KG1 (cell line): ENCODE data around the gene PRODH.
"Not testable (repeated sequence)": the region's sequence is repeated elsewhere in the genome, so short reads cannot be mapped to it uniquely, and the experiment has no call there.

Experiments used
- DNase-seq: peaks from one replicate; lab custom pipeline; 2025; lab: John Stamatoyannopoulos, UW

PRODH gene

DNA sequence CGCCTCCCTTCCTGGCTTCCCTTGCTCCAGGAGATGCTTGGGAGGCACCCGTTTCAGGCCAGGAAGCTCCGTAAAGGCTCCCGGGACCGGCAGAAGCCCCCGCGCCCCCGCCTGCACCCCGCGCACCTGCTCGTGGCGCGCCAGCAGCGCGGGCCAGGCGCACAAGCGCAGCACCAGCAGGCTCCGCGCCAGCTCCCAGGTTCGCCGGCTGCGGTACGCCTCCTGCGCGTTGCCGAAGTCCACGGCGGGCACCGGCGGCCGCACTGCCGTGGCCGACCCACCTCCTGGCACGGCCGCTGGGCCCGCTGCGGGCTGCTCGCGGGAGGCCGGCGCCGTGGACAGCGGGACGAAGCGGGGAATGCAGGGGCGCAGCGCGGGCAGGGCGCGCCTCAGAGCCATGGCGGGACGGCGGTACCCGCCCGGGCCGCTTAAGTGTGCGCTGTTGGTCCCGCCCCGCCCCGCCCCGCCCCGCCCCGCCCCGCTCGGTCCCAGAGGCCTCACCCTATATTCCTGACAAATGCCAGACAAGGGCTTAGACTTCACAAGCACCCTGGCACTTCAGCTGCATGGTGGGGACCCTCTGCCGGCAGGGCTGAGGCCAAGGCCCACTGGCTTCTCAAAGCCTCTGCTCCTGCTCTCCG, at the start of gene PRODH:
Gene PRODH, minus strand, starts transcription at position 405 of the 641 bp plus-strand sequence. Its CDS starts 6 bp downstream, at position 399.
- DNase-seq, result no peak

- no peak for DNase-seq
Measured at GRCh38 chr22:18985780-18986179, 49.7 kb upstream of the PRODH start.

- no peak for DNase-seq
Measured at GRCh38 chr22:18984564-18984963, 48.5 kb upstream of the PRODH start.

DNA sequence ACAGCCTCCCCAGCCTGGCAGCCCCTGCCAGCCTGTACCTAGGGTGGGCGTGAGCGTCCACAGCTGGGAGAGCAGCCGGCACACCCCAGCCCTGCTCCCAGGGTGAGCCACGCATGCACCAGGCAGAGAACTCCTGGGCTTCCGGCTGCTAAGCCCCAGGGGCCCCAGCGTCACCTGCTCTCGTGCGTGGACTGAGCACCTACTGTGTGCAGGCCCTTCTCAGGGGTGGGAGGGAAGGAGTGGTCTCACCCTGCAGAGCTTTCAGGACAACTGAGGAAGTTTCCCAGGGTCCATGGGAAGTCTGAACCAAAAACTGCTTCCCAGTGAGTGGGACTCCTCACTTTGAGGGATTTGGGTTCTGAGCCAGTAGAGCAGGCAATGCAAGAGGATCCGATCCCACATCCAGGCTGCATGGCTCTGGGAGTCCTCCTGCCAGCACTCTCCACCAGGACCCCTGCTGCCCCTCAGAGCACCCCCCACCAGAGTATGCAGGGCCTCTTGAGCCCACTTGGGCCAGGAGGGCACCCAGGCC, 47.1 kb upstream of the PRODH start:
- no peak for DNase-seq

DNA sequence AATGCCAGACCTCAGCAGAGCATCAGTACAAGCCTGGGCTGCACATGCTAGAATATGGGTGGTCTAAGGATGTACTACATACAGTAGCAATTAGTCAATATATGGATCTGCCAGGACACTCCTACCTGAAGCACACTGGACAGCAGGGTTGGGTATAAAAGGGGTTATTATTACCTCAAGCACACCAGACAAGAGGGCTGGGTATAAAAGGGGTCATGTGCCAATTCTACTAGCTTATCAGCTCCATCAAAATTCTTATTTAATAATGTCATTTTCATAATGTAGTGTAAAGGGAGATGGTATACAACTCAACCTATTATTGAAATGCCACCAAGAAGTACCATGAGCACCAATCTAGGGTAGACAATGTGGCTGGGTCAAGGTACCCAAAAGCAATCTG, 44.7 kb upstream of the PRODH start:
- no peak for DNase-seq

DNA sequence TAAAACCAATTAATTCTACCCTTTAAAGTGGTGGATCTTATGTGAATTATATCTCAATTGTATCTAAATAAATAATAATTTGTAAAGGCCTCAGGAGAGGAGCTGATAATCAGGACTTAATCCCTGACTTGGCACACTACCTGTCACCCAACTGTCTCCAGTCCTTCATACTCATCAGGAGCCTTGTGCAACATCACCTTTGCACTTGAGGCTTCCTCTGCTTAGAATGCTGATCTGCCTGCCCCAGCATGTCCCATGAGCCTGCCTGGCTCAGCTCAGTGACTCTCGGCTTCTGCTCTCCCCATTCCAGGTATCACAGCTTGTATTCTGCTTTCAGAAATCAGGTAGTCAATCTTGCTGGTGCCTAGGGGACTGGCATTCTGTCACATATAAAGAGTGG, 43.9 kb upstream of the PRODH start:
- no peak for DNase-seq

DNA sequence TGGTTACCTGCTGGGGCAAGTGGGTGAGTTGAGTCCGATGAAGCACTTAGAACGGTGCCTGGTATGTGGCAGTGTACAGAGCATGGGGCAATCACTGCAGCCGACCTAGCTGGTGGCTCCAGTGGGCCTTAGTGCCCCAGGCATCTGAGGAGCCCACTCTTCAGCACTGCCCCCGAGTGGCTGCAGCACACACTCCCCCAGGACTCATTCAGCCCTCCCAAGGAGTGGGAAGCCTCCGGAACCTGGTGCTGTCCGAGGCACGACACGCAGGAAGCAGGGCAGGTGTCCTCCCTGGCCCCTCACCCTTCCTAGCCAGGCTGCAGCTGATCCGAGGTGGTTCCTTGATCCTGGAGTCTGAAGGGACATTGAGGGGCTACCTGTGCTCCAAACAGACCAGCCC, 42.4 kb upstream of the PRODH start:
- DNase-seq, result no peak

- no peak for DNase-seq
Measured at GRCh38 chr22:18977824-18978425, 41.8 kb upstream of the PRODH start.

DNA sequence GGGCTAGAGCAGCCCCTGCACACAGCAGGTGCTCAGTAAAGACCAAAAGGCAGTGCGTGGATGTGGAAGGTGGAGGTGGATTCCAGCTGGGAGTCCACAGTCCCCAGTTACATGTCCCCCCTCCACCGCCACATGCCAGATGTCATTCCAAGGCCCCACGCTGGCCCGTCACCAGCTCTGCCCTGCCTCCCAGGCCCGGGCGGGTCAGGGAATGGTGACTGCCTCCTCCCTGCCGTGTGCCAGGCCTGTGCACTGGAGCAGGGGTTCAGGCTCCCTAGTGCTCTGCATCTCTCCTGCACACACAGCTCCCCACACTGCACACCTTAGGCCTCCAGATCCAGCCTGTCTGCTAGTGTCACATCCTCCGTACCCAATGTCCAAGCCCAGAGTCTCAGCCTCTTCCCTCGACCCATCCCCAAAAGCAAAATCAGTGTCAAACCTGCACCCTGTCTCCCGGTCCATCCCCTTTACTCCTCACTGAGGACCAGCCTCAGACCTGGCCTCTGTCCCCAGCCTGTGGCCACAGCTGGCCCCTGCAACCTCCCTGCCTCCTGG, 40.2 kb upstream of the PRODH start:
- no peak for DNase-seq

DNA sequence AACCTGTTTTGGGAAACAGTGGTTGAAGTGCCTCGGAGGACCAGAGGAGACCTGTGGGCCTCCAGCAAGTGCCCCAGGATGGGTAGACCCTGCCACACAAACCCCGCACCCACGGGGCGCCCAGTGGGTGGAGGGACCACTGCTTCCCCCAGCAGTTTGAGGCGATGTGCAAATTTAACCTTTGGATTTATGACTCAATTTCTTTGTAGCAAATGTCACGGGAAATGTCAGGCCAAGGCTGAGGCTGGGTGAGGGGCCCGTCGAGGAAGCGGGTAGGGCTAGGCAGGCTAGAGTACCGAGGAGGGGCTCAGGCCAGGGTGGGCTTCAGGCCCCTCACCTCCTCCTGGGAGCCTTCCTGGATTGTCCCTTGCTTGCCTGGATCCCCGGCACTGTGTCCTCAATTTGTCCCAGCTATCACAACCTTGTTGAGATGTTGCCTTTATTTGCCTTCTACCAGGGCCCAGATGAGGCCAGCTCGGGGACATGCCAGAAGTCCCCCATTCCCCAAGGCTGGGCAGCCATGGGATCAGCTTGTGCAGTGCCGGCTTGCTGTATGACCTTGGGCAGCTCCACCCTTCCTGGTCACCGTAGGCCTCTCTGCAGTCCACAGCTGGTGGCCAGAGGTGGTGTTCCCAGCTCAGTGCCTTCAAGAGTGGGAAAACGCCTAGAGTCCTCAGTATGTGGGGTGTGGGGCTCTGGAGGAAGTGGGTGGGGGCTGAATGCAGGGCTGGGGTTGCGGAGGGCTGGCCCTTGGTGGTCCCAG, 39.5 kb upstream of the PRODH start:
- DNase-seq, result no peak

GRCh38 chr22:18974477-18975180, 38.5 kb upstream of the PRODH start:
- no peak for DNase-seq

GRCh38 chr22:18973264-18974031, 37.4 kb upstream of the PRODH start:
- DNase-seq, result no peak

- not testable (repeated sequence) for DNase-seq
Measured at GRCh38 chr22:18972591-18972990, 36.5 kb upstream of the PRODH start.

DNA sequence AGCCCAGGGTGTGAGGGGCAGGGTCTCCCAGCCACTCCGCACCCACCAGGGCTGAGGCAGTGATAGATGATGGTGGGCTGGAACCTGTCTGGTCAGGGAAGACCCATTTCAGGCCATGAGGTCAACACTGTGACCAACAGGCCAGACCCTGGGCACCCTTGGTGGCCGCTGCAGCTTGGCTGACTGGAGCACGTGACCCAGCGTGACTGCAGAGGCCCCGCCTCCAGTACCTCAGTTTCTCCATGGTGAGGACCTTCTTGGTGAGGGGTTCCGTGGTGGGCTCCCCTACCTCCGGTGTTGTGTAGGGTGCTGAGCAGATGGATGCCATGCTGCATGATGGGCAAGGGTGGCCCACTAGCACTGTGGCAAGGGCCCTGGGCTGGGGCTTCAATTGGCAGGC, 35.9 kb upstream of the PRODH start:
- DNase-seq, result not testable (repeated sequence)

GRCh38 chr22:18971321-18971751, 35.2 kb upstream of the PRODH start:
- no peak for DNase-seq

- DNase-seq, result no peak
Measured at GRCh38 chr22:18970948-18971315, 34.8 kb upstream of the PRODH start.

DNA sequence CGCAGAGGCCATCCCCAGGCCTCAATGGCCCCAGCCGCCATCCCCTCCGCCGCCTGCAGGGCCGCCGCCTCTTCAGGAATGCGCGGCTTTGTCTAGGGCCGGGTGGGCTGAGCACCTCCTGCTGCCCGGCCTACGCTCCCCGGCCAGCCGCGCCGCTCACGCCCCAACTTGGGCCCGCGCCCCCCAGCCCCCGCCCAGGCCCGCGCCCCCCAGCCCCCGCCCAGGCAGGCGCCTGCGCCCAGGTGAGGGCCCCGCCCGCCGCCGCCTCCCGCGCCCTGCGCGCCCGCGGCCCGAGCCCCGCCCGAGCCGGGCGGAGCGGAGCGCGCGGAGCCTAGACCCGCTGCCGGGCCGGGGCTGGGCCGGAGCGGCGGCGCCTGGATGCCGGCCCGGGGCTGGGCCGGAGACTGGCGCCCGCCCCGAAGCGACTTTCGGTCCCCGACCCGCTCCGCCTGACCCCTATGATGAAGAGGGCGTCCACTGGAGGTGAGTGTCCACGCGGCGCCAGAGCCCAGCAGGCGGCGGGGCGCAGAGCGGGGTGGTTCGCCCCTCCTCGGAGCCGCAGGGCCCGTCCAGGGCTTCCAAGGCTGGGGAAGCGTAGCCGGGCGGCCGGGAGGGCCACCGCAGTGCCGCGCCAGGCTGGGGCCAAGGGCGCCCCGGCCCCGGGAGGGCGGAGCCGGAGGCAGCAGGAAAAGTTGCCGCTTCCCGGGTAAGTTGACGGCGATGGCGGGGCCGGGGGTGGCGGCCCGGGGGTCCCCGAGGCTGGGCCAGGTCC, 34.3 kb upstream of the PRODH start:
- no peak for DNase-seq

DNA sequence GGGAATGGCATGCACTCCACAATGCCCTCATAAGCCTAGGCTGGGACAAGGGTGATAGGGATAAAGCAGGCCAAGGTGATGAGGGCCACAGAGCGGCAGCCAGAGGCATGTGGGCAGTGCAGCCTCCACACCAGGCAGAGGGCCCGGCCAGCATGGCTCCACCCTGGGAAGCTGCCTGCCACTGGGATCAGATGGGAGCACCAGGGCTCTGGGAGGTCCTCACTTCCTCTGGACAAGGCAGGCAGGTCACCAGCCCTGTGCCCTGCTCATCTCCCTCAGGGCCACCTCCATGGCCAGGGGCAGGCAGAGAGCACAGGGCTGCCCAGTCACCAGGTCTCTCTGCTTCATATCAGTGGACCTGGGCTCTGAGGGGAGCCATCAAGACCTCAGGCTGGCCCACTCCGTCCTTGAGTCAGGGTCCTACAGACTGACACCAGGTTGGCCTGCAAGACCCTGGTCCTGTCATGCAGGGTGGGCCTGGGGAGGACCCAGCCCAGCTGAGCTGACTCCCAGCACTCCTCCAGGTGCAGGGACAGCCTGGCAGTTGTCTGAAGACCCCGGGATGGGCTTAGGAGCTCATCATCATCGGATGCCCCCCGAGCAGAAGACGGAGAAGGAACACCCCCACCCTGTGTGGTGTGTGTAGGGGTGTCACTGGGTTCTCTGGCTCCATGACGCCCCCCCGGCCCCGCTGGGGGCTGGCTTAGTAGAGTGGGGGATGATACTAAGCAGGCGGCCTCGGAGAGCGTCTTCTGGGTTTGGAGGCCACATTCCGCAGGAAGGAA, 33.3 kb upstream of the PRODH start:
- not testable (repeated sequence) for DNase-seq

DNA sequence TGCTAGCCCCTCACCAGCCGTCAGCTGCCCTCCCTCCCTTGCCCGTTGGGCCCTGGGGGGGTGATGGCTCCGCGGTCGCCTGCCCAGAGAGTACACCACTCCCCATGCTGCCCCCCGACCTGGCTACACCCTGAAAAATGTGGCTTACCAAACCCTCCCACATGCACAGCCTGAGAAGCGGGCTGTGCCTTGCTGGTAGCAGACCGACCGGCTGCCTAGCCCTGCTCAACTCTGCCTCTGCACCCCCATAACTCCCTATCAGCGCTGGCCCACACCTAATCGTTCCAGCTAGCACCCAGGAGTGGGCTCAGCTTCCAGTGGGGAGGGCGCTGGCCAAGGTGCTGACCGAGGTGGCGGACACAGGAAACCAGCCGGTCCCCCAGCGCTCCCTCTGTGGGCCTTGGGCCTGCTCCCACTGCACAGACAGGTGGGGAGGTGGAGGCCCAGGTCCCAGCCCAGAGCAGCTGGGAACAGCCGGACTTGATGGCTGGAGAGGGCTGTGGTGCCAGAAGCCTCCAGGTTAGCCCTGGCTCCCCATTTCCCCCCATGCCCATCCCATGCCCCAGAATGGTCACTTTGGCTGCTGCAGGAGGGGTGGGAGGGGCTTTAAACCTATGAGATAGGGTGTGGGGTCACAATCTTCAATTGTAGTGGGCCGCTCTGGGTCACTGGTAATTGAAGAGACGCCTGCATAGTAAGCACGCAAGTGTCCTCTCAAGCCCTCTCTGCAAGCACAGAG, 32.1 kb upstream of the PRODH start:
- DNase-seq, result no peak
